ENCODE data around the gene LBHD1.
"Not testable (repeated sequence)": the region's sequence is repeated elsewhere in the genome, so short reads cannot be mapped to it uniquely, and the experiment has no call there.

The LBHD1 gene

DNA sequence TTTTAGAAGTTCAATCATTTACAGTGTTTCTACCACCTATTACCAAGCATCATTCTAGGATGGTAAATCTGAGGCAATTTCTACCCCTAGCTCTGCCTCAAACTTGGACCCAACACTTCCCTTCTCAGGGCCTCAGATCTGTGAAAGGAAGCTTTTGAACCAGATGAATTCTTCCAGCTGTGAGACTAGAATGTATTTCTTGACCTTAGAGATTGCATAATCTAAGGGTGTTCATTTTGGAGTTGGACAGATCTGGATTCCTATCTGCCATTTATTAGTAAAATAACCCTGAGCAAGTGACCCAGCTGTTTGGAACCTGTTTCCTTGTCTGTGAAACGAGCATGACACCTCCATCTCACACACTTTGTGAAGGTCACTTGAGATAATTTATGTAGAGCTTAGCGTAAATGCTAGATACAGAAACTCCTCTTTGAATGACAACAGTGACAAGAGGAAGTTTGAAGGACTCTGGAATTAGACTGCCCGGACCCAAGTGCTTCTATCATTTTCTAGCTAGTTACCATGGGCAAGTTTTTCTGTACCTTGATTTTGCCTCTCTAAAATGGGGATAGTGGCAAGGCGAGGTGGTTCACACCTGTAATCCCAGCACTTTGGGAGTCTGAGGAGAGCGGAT lies 15.2 kb downstream of the LBHD1 start:
- DNase-seq: no peak

DNA sequence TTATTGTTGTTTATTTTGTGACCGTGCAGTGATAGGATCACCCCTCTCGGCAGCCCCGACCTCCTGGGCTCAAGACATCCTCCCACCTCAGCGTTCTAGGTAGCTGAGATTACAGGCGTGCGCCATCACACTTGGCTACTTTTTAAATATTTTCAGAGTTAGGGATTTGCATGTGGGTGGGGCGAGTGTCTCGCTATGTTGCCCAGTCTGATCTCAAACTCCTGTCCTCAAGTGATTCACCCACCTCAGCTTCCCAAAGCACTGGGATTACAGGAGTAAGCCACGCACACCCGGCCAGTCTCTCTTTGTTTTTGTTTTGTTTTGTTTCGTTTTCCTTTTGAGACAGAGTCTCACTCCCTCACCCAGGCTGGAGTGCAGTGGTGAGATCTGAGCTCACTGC lies 17.8 kb downstream of the LBHD1 start:
- no peak for DNase-seq

DNA sequence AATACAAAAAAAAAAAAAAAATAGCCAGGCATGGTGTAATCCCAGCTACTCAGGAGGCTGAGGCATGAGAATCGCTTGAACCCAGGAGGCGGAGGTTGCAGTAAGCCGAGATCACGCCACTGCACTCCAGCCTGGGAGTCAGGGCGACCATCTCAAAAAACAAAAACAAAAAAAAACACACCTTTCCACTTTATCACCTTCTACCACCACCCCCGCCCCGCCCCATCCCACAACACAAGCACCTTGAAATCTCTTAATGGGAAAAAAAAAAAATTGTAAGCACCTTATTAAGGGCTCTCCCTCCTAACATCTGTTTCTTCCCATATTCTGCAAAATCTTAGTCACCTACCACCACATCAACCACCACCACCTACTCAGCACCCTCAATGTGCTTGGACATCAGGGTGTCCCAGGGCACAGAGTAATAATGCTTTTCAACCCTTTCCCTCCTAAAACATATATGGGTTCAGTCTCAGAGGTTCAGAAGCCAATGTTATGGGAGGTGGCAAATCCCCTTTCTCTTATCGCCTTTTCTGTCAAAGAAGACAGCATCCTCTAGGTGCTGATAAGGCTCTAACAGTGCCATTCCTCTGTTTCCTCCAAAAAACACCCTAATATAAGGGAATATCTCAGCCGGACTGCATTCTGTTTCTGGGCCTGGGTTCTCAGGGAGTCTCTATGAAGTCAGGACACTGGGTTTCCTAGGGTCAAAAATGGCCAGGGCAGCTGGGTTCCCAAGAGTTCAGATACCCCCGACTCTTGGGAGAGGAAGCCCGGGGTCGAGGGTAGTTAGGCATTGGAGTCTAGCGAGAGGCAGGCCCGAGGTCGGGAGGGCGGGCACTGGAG lies 19.7 kb downstream of the LBHD1 start:
- no peak for DNase-seq

DNA sequence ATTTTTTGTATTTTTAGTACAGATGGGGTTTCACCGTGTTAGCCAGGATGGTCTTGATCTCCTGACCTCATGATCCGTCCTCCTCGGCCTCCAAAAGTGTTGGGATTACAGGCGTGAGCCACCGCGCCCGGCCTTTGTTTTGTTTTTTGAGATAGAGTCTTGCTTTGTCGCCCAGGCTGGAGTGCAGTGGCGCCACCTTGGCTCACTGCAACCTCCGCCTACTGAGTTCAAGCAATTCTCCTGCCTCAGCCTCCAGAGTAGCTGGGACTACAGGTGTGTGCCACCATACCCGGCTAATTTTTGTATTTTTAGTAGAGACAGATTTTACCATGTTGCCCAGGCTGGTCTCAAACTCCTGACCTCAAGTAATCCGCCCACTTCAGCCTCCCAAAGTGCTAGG lies 21.8 kb downstream of the LBHD1 start:
- DNase-seq: not testable (repeated sequence)

DNA sequence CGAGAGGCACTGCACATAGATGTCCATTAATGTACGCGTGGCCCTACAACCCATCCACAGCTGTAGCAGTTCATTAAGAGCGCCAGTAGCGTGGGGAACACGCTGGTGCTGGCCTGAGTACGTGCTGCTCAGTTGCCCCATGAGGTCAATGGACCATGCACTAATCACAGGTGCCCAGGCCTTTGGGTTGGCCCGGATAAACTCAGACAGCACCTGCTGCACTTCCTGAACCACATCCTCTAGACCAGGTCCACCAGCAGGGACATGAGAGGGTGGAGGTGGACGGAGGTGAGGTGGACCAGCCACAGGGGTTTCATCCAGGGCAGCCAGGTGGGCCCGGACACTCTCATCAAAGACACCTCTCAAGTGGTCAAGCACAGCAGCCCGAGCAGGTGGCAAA lies 22.6 kb downstream of the LBHD1 start:
- no peak for DNase-seq

DNA sequence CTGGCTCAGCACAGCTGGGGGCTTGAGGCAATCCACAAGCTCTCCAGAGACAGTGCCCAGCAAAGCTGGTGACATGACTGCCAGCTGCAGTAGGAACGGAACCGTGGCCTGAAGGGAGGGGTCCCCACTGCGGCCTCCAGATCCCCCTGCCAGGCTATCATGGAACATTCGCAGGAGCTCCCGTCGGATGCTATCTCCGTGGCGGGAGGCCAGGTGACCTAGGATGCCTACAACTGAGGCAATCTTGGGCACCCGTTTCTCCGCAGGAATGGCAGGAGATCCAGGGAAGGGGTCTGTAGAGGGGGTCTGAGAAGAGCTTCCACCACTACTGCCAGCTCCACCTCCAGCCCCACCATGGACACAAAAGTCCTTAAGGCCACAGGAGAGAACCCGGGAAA lies 23.1 kb downstream of the LBHD1 start:
- DNase-seq: no peak

DNA sequence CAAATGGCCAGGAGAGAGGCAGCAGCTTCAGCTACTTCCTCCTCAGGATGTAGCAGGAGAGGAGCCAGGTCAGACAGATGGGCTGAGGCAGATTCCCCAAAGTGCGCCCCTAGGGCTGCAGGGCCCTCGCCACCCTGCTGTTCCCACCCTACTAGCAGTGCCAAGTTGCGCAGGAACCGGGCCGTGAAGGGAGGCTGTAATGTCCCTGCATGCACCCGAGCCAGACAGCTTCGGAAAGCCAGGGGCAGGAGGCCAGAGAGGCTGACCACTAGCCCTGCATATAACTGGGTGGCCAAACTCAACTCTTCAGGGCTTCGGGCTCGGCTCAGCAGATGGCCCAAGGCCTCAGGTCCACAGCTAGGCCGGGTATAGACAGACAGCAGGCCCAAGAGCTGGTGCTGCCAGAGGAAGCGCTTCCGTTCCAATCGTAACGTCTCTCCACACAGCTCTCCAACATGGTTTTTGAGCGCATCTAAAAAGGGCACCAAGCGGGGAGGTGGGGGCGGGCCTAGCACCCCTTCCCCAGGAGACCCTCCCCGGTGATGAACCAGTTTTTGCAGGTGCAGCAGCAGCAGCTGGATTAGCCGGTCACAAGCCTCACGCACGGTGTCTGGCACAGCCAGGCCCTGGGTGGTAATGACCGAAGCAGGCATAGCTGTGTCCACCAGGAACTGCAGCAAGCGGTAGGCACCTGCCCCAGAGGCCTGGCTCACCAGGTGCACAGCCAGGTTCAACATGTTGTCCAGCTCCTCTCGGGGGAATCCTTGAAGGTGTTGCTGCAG lies 23.7 kb downstream of the LBHD1 start:
- DNase-seq: no peak

DNA sequence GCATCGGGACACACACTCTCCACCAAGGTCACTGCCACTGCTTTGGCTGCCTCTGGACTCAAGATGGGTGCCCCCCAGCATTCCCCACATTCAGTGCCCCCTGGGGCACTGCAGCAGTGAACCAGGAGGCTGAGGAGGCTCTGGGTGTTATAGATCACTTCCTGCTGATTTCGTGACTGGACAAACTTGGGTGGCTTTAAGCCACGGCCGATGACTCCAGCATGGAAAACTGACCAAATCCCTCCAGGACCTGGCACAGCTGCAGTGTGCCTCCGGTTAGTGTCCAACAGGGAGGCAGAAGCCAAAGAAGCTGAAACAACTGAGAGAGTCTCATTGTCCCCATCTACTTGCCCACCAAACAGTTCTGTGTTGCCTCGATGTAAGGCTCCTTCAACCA lies 24.5 kb downstream of the LBHD1 start:
- DNase-seq: no peak

DNA sequence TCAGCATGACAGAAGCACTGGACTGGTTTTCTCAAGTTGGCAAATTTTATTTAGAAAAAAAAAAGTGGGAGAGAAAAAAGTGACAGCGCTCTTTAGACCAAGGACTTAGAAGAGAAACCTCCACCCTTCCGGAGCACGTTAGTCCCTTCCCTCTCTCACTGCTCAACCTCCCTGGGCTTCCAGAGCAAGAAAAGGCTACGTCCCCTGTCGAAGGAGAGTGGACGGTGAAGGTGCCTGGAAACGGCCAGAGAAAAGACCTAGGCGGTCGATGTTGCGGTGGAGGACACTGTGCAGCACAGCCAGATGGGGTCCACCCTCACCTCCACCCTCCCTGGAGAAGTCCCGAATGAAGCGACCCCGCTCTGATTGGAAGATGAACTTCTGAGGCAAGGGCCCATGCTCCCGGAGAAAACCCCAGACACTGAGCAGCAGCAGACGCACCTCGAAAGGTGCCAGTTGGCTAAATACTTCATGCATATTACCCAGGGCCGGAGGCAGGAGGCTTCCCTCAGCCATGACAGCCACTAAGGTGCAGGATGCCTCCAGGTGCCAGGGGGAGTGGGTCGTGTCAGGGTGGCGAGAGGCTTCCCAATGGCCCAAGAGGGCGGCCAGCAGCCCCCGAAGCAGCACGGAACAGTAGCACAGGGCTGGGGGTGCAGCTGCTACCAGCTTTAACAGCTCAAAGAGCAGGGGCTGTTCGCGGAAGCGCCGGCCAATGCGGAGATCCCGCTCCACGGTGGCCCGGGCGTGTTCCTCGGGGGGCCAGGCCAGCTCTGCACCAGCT lies 25.1 kb downstream of the LBHD1 start:
- DNase-seq: no peak

DNA sequence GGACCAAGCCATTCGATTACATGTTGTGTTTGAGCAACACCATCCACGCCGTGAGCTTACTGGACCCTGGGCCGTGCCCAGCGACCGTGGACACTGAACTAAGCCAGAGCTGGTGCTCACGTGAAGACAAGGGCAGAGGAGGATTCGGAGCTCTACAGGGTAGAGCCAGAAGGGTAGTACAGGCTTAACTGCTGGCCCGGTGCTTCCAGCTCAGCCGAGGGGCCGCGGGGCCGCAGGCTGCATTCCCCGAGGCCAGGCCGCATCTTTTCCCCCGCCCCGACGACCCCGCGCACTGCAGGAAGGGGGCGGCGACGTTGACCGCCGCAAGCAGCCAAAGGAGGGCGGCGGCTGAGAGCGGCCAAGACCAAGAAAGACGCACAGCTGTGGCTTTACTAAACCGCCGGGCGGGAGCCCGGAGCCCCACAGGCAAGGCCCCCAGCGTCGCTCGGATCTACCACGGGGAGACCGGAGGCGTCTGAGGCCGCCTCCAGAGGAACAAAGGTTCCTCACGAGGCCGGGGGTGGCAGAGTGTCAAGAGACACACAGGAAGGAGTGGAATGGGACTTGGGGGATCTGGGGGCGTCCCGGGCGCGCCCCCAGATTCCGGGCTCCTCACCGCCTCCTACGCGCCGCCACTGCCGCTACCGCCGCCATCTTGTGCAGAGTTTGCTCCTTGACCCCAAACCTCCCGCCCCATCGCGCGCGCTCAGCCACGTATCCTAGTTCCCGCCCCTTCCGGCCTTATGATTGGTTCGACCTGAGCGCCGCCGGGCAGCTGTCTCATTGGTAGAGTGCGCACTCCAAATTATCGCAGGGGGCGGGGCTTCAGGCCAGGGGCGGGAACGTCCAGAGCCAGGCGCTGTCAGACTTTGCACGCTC lies 25.9 kb downstream of the LBHD1 start, which contains the start of gene GANAB:
Gene GANAB (minus strand): TSS at position 668 of the 879 bp plus-strand sequence. CDS start 14 bp downstream, at position 654.
- DNase-seq: peak; percentile 92 to 96

DNA sequence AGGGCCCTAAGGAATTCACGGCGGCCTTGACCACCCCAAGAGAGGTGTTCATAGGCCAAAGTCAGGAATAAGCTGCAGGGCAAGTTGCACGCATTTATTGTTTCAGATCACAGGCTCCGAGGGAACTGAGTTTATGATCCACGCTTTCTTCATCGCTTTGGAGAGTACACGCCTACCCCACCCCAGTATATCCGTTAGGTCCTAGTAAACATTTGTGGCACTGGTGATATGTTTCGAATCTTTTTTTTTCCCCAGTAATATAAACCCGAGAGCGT lies 26.5 kb downstream of the LBHD1 start:
- DNase-seq: no peak

DNA sequence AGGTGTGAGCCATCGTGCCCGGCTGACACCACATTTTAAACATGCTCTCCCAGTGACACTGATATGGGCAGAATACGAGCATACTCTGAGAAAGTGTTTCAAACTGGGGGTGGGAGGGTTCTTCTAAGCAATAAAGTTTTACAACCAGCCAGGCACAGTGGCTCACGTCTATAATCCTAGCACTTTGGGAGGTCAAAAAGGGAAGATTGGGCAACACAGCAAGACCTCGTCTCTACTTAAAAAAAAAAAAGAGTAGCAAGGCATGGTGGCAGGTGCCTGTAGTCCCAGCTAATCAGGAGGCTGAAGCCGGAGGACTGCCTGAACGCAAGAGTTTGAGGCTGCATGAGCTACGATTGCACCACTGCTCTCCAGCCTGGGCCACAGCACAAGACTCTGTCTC lies 27.8 kb downstream of the LBHD1 start:
- DNase-seq: no peak

DNA sequence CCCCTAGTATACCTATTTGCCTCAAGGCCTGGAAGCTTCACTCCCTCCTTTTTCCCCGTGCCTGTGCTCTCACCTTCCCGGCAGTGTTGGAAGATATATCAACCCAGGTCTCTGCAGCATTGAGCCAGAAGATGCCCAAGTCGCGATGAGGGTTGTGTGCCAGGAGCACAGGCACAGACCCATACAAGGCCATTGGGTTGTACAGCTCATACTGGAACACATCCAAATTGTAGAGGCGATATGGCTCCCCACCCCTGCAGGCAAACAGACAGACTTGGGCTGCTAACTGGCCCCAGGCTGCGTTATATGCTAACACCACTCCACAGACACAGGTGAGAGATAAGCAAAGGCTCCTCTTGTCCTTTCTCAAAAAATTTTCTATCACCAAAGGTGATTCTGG lies 39.6 kb downstream of the LBHD1 start:
- no peak for DNase-seq

DNA sequence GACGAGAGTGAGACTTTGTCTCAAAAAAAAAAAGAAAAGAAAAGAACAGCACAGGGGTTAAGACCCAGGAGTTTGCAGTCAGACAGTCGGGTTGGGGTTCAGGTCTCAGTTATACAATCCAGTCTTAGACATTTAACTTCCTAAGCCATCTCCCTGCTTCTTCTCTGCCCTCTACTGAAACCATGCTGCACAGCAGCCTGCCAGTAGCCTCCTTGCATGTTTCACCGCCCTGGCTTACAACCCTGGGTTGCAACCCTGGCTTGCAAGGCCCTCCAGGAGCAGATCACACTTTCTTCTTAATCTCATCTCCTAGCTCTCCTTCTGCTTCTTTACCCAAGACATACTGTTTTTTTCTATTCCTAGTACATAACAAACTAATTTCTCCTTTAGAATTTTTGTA lies 44.4 kb downstream of the LBHD1 start:
- no peak for DNase-seq

DNA sequence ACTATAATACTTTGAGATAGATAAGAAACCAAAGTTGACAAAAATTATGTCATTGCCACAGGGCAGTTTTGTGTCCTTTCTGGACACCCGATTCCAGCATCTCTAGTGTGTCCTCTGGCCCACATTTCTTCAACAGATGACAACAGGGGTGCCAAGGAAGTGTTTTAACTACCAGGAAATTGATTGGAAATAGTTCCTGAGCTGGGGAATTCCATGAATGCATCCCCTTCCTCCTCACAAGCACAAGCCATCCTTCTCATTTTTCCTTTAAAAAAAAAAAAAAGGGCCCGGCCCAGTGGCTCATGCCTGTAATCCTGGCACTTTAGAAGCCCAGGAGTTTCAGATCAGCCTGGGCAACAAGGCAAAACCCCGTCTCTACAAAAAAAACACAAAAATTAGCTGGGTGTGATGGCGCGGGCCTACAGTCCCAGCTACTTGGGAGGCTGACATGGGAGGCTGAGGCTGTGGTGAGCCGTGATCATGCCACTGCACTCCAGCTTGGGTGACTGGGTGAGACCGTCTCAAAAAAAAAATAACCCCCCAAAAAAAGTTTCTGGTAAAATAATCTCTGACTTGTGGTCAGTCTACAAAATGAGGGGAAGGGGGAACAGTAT lies 49.5 kb downstream of the LBHD1 start:
- DNase-seq: no peak

DNA sequence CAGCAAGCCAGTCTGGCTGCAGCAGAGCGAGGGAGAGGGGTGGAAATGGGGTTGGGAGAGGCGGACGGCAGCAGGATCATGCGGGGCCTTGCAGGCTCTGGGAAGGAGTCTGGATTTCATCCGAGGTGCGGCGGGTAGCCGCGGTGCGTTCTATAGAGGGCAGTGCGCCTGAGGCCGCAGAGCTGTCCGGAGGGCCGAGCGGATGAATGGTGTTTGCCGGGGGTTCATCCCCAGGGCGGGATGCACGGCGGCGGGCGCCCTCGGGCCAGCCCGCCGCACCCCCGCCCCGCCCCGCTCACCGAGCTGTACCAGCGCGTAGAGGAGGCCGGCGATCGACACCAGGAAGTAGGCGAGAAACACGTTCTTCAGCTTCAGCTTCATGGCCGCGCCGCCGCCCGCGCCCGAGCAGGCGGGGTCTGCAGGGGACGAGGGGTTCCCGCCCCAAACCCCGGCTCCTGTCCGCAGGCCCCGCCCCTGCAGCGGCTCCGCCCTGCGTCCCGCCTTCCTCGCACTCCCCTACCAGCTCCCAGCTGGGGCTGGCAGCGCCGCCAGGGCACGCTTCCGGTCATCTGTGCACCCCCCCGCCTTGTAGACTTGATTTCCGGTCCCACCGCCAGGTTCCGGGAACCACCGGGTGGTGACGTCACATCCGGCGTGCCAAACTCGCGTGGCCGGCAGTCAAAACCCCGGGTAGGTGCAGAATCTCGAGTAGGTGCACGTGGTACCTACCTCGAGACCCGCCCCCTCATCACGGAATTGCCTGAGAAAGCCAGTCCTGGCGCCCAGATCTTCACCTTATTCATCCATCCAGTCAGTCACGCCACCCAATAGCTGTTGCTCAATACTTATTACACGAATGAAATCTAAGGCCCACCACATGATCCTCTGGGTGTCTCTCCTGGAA lies 50.2 kb downstream of the LBHD1 start, which contains the start of gene B3GAT3:
Gene B3GAT3 (minus strand): TSS at position 420 of the 904 bp plus-strand sequence. CDS start 39 bp downstream, at position 381.
- peak; percentile 95 to 98 for DNase-seq

DNA sequence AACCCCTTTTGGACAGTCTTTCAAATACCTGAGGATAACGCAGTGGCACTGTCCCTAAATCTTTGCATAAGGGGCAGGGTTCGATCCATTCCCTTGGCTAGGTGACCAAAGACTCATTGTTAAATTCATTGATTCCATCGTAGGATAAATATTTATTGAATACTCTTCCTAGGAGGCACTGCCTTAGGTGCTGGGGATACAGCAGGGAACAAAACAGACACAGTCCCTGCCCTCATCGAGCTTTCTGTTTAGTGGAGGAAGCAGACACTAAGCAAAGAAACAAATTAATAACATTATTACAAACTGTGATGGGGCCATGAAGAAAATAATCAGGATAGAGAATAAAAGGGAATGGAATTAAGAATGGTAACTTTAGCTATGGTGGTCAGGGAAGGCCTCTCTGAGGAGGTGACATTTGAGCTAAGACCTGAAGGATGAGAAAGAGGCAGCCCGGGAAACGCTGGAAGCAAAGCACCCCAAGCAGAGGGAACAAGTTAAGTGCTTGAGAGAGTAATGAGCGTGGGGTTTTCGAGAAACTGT lies 51.0 kb downstream of the LBHD1 start:
- no peak for DNase-seq

DNA sequence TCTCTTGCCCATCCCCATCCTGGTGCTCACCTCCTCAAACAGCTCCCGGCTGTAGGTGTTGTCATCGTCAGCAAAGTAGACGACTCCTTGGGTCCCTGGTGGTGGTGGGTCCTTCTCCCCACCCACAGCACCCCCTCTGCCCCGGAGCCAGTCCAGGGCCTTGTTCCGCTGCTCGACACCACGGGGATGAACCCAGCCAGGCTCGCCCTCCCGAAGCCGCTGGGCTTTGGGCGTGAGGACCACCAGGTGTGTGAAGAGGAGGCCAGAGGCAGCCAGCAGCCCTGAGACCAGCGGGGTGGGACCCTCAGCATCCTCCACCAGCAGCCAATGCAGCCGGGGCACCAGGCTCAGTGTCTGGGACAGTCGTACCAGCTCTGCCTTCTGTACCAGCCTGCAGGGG lies 55.1 kb downstream of the LBHD1 start:
- not testable (repeated sequence) for DNase-seq

DNA sequence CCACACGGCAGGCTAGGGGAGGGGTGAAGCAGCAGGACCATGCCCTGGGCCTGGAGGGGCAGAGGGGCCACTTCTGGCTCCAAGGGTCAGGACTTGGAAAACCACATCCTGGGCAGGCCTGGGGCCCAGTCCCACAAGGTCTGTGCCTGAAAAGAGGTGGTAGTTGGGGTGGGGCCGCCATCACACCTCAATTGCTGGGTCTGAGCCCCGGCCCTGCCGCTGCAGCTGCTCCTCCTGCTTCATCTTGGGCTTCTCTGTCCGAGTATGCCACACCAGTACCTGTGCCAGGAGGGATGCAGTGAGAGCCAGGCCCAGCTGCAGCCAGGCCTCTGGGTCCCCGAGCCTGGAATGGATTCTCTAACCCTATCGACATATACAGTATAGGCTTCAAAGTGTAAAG lies 56.5 kb downstream of the LBHD1 start:
- DNase-seq: no peak

DNA sequence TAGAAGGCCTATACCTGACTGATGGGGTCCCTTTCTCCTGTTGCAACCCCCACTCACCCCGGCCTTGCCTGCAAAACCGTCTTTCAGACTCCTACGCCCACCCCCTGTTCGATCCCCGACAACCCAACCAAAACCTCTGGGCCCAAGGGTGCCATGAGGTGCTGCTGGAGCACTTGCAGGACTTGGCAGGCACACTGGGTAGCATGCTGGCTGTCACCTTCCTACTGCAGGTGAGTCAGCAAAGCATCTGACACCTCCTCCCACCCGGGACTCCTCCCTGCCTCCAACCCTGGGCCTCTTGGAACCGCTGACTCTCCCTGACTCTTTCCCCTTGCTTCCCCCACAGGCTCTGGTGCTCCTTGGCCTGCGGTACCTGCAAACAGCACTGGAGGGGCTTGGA lies 57.8 kb downstream of the LBHD1 start:
- DNase-seq: no peak

All from NCI-H524 (cell line).